NT2/D1 (cell line): ENCODE measurements around the gene ADGRD2.

Experiments used
- DNase-seq: peaks from one replicate; pipeline ENCODE4 v3.0.0-alpha.2; 2011; ENCODE audit warnings: low read depth, low spot score
- H3K27me3 ChIP-seq: 2 replicates; pipeline ENCODE4 v1.6.0; 2011; ENCODE audit warnings: mild to moderate bottlenecking; ENCODE audit not compliant: insufficient read length, insufficient read depth
- H3K36me3 ChIP-seq: 2 replicates; pipeline ENCODE4 v1.6.1; 2011; ENCODE audit warnings: mild to moderate bottlenecking, low read length, mixed read lengths; ENCODE audit not compliant: insufficient read depth, insufficient read length
- H3K4me1 ChIP-seq: 2 replicates; pipeline ENCODE4 v1.5.1; 2011; ENCODE audit not compliant: insufficient read depth, insufficient read length
- H3K4me3 ChIP-seq: 2 replicates; pipeline ENCODE4 v1.5.1; 2011; ENCODE audit warnings: low read depth; ENCODE audit not compliant: insufficient read length
- H3K9ac ChIP-seq: 2 replicates; pipeline ENCODE4 v1.6.0; 2011; ENCODE audit warnings: low read depth; ENCODE audit not compliant: insufficient read length
- H3K9me3 ChIP-seq: 2 replicates; pipeline ENCODE4 v1.5.1; 2011; ENCODE audit warnings: mild to moderate bottlenecking, low read length; ENCODE audit not compliant: insufficient read depth
- SUZ12 ChIP-seq: IDR thresholded peaks from 2 replicates; pipeline ENCODE4 v1.6.1; 2011; ENCODE audit not compliant: insufficient read length, insufficient read depth; ENCODE audit errors: extremely low read depth
- YY1 ChIP-seq: IDR thresholded peaks from 2 replicates; pipeline ENCODE4 v1.6.1; 2011; ENCODE audit not compliant: insufficient read length, insufficient read depth
- ZNF274 ChIP-seq: IDR thresholded peaks from 2 replicates; pipeline ENCODE4 v1.6.1; 2011; ENCODE audit warnings: mild to moderate bottlenecking, low read depth, low read length

Gene ADGRD2

DNA sequence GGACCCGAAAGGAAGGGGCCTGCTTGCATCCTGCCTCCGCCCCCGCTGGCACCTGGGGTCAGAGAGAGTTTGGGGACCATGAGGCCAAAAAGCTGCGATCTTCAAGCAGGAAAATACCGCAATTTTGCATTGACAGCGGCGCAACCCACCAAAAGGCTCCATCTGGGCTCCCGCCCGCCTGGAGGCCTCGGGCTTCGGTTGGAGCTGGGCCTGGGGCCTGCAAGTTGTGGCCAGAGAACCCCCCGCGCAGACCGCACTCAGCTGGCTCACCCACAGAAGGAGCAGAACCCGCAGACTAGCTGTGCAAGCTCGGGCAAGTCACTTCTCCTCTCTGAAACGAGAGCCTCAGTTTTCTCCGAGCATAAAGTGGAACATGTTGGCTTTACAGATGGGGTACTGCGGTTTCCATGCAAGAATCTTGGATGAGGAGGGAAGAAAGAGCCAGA is 55.7 kb downstream of the ADGRD2 start:
- H3K4me1 ChIP-seq: peaks cover 24% of the 10 kb centered on the region
- no peak for DNase-seq
- H3K4me3 ChIP-seq: no peak overlapping the region
- no peaks in the 10 kb centered on the region for H3K36me3 ChIP-seq
- no peak for TF ChIP-seq YY1
- no peak for TF ChIP-seq SUZ12
- no peak for TF ChIP-seq ZNF274
- no peaks in the 10 kb centered on the region for H3K9me3 ChIP-seq
- peaks cover 29% of the 10 kb centered on the region for H3K27me3 ChIP-seq
- H3K9ac ChIP-seq: peak overlapping the region; percentile 34

DNA sequence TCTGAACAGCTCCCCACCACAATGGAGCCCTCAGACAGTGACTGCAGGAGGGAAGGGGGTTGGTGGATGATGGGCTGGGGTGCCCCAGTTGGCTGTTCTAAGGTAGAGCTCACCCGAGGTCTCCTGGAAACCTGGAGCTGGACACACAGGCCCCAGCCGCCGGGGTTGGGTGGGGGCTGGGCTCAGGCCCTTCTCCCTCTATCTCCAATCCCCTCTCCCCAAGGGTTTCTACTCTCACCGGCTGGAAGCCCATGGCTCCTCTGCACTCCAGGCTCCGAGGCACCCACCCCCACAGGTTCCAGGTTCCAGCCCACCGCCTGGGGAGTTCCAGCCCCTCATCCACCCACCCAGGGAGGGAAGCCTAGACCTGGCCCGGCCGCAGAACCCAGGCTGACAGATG is 56.2 kb downstream of the ADGRD2 start:
- peaks cover 29% of the 10 kb centered on the region for H3K27me3 ChIP-seq
- H3K4me3 ChIP-seq: no peak overlapping the region
- no peaks in the 10 kb centered on the region for H3K36me3 ChIP-seq
- no peak for DNase-seq
- TF ChIP-seq ZNF274: no peak
- TF ChIP-seq YY1: no peak
- TF ChIP-seq SUZ12: no peak
- H3K4me1 ChIP-seq: peaks cover 25% of the 10 kb centered on the region
- peak overlapping the region; percentile 16 for H3K9ac ChIP-seq
- no peaks in the 10 kb centered on the region for H3K9me3 ChIP-seq

DNA sequence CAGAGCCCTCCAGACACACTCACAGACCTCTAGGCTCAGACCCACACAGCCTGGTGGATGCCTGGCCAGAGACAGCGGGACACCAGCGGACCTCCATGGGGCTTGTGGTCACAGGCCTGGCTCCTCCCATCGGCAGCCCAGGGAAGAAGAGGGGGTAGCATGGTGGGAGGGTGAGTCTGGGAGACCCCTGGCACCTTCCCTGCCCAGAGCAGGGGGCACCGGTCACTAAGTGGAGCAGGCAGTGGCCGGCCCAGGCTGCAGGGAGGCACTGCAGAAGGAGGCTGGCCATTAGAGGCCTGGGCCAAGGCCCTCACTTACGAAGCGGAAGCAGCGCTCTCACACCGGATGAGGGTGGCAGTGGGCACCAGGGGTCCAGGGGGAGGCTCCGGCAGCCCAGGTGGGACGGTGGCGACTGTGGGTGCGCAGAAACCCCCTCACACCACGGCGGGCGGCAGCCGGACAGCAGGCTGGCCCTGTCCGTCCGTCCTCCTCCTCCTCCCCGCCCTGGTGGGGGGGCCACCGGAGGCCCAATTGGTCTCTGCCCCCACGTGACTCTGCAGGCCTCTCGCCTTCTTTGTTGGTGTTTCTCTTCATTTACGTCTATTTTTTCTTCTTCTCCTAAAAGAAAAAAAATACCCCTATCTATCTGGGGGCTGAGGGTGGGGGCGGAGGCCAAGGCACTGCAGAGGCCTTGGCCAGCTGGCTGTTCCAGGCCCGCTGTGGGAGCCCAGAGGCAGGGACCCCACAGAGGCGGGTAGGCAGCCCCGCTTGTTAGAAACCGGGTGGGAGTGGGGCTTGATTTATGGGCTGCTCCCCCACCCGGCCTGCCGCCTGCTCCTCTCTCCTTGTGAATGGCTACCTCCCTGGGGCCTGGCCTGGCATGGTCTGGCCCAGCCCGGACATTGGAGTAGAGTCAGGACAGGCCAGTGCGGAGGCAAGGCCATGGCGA is 57.0 kb downstream of the ADGRD2 start, which contains the start of gene NR5A1:
TSS of gene NR5A1 (minus strand) at position 469 of the 949 bp plus-strand sequence. CDS start 4,004 bp downstream, outside the sequence.
- peaks cover 23% of the 10 kb centered on the region for H3K4me1 ChIP-seq
- H3K4me3 ChIP-seq: no peak within 1 kb of the TSS
- TF ChIP-seq ZNF274: no peak
- no peak for TF ChIP-seq YY1
- no peak for TF ChIP-seq SUZ12
- peaks cover 29% of the 10 kb centered on the region for H3K27me3 ChIP-seq
- peak within 1 kb of the TSS; percentile 32 for H3K9ac ChIP-seq
- DNase-seq: no peak
- no peaks in the 10 kb centered on the region for H3K9me3 ChIP-seq
- no peaks in the 10 kb centered on the region for H3K36me3 ChIP-seq

DNA sequence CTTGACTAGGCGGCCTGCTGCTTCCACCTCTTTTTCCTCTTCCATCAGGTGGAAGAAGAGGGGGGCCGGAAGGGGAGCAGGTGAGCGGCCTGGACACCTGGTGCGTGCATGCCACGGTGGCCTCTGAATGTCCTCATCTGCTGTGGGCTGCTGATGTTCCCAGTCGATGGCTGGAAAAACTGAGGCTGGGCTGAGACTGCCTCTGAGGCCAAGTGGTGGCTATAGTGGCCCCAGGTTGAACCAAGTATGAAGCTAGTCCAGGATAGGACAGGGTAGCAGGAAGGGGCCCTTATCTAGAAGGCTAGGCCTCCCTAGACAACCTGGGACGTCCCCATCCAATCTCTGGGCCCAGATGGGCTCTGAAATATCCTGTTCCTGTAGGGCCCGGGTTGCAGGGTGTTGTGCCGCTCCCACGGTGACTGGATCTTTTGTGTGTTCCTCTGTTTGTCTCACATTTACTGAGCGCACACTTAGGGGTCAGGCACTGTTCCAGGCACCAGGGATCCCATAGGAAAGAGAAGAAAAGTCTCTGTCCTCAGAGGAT is 57.7 kb downstream of the ADGRD2 start:
- H3K27me3 ChIP-seq: peaks cover 28% of the 10 kb centered on the region
- H3K4me3 ChIP-seq: no peak overlapping the region
- peaks cover 27% of the 10 kb centered on the region for H3K4me1 ChIP-seq
- no peak overlapping the region for H3K9ac ChIP-seq
- no peaks in the 10 kb centered on the region for H3K36me3 ChIP-seq
- H3K9me3 ChIP-seq: no peaks in the 10 kb centered on the region
- TF ChIP-seq ZNF274 (no peak), YY1 (no peak), SUZ12 (no peak)
- no peak for DNase-seq

GRCh38 chr9:124510650-124511425 is 60.6 kb downstream of the ADGRD2 start:
- no peak overlapping the region for H3K9ac ChIP-seq
- peaks cover 24% of the 10 kb centered on the region for H3K4me1 ChIP-seq
- H3K9me3 ChIP-seq: no peaks in the 10 kb centered on the region
- no peak for DNase-seq
- H3K27me3 ChIP-seq: peaks cover 1% of the 10 kb centered on the region
- no peaks in the 10 kb centered on the region for H3K36me3 ChIP-seq
- no peak for TF ChIP-seq ZNF274
- no peak for TF ChIP-seq YY1
- TF ChIP-seq SUZ12: no peak
- H3K4me3 ChIP-seq: no peak overlapping the region

DNA sequence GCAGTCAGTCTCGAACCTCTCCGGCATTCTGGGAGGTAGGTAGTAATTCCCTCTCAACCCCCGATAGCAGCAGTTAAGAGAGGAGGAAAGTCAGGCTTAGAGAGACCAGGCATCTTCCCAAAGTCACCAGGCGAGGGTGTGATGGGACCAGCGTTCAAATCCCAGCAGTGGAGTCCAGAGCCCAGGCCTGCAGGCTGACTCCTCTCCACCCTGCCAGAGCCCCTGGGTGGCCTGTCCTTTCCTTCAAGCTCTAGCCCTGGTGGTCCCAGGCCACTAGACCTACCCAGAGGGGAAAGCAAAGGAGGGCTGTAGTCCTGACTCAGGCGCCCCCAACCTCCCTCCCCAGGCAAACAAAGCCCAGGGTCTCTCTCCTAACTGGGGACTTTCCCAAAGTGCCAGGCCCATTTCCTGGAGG is 61.2 kb downstream of the ADGRD2 start:
- Histone ChIP-seq H3K4me3 (no peak overlapping the region), H3K36me3 (no peaks in the 10 kb centered on the region), H3K9me3 (no peaks in the 10 kb centered on the region), H3K4me1 (peaks cover 22% of the 10 kb centered on the region), H3K27me3 (no peaks in the 10 kb centered on the region), H3K9ac (peak overlapping the region; percentile 4)
- TF ChIP-seq SUZ12: no peak
- TF ChIP-seq YY1: no peak
- no peak for TF ChIP-seq ZNF274
- peak; percentile 20 for DNase-seq
